ENCODE results near the gene UBE2QL1.

The UBE2QL1 gene

DNA sequence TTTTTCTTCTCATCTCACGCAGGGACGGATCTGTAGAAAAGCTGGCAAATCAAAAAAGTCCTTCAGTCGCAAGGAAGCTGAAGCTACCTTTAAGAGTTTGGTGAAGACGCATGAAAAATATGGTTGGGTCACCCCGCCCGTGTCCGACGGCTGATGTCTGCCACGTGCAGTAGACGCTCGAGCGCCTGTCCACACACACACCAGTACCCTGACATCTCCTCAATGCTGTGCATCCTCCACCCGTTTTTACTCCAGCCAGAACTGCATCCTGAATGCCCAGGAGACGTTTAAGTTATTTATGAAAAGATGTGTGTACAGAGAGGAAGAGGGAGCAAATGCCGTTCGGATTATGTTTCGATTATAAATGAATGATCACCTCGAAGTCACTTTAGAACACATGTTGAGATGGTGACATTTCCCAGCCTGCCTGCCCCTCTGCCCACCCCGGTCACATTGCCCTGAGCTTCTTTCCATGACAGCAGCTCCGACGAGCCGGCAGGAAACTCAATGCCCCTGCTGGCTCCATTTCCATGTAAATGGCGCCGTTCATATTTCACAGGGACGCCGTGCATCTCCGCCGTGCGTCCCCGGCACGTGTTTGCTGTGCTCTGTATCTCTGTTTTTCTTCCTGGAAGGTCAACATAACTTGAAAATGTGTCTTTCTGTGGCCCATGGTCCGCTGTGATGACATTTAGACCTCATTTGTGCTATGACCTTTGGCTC, 42.7 kb downstream of the UBE2QL1 start:
- Histone ChIP-seq H3K27me3 (no peaks in the 10 kb centered on the region), H3K4me3 (ENCODE audit: low read depth, low read length) (no peak overlapping the region), H3K36me3 (no peaks in the 10 kb centered on the region), H3K9me3 (no peaks in the 10 kb centered on the region), H3K4me1 (no peaks in the 10 kb centered on the region)
- DNase-seq: no peak
- TF ChIP-seq, protein P1, sequence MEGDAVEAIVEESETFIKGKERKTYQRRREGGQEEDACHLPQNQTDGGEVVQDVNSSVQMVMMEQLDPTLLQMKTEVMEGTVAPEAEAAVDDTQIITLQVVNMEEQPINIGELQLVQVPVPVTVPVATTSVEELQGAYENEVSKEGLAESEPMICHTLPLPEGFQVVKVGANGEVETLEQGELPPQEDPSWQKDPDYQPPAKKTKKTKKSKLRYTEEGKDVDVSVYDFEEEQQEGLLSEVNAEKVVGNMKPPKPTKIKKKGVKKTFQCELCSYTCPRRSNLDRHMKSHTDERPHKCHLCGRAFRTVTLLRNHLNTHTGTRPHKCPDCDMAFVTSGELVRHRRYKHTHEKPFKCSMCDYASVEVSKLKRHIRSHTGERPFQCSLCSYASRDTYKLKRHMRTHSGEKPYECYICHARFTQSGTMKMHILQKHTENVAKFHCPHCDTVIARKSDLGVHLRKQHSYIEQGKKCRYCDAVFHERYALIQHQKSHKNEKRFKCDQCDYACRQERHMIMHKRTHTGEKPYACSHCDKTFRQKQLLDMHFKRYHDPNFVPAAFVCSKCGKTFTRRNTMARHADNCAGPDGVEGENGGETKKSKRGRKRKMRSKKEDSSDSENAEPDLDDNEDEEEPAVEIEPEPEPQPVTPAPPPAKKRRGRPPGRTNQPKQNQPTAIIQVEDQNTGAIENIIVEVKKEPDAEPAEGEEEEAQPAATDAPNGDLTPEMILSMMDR (IDR thresholded peaks at IDR 0.05; ENCODE audit: low read depth, low read length): no peak

DNA sequence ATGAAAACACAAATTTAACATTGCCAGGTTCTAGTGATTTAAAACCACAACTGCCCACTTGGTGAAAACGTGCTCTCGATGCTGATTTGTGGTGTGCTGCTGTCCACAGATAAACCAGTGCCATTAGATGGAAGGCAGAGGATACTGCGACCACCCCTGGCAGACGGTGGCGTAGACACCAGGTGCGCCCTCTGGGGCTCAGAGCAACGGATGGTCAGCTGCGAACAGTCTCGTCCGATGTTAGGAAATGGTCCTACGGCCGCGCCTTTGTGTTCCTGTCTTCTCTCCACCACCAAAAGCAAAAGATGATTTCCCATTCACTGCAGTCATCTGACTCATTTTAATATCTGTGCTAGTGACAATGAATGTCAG, 43.2 kb downstream of the UBE2QL1 start:
- no peak overlapping the region for H3K4me3 ChIP-seq (ENCODE audit: low read depth, low read length)
- TF ChIP-seq, protein P1 (IDR thresholded peaks at IDR 0.05; ENCODE audit: low read depth, low read length): no peak

DNA sequence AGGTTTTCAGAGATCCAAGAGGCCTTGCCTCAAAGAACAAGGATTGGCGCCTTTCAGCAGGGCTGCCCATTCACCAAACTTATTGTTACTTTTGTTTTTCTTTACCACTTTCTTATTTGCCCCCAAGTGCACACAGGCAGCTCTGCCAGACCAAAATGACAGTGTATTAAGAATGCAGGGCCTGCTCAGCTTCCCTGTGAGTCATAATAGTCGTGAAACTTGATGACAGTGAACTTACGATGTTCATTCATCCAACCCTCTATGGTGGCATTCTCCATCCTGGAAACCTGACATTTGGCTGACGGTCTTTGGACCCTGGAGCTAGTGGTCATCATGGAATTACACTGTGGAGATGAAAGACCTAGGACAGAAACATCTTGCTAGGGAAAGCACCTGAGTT, 44.3 kb downstream of the UBE2QL1 start:
- Histone ChIP-seq H3K9me3 (no peaks in the 10 kb centered on the region), H3K36me3 (no peaks in the 10 kb centered on the region), H3K4me1 (no peaks in the 10 kb centered on the region), H3K4me3 (ENCODE audit: low read depth, low read length) (no peak overlapping the region), H3K27me3 (no peaks in the 10 kb centered on the region)
- TF ChIP-seq, protein P1 (IDR thresholded peaks at IDR 0.05; ENCODE audit: low read depth, low read length): no peak
- no peak for DNase-seq

More for the DNA sequence above, 43.2 kb downstream of the UBE2QL1 start:
- DNase-seq: no peak
- no peaks in the 10 kb centered on the region for H3K4me1 ChIP-seq
- H3K9me3 ChIP-seq: no peaks in the 10 kb centered on the region
- no peaks in the 10 kb centered on the region for H3K27me3 ChIP-seq
- H3K36me3 ChIP-seq: no peaks in the 10 kb centered on the region

DNA sequence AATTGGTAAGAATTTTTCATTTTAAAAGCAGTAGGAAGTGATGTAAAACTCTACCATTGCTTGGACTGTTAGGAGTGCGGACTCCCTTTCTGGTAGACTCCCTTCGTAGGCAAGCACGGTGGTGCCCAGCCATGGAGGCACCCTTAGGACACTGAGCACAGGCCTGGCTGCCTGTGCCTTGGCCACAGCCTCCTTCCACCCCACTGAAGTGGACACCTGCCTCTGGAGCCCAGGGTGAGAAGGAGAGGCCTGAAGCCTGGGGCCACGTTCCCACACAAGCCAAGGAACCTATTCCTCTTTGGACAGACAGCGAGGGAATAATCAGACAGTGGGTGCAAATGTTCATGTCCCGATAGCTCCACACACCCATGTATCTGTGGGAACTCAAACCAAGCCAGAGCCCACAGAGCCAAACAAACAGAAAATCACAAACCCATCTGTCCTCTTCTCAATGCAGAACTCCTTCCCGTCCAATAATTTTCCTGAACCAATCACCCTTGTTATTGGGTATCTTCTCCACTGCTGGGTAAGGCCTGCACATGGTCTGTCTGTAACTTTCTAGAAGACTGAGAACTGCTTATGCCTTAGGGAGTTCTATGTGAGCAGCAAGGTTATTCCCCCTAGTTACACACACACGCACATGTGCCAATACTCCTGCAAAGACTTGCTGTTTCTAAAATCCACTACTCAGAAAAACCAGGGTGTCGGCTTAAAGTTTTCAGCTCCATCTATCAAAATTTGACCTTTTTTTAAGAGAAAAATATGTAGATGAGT, 45.2 kb downstream of the UBE2QL1 start:
- Histone ChIP-seq H3K4me1 (peaks cover under 1% of the 10 kb centered on the region; the same call in 1 of the 2 replicates), H3K9me3 (no peaks in the 10 kb centered on the region), H3K36me3 (no peaks in the 10 kb centered on the region), H3K4me3 (ENCODE audit: low read depth, low read length) (no peak overlapping the region), H3K27me3 (no peaks in the 10 kb centered on the region)
- TF ChIP-seq, protein P1 (IDR thresholded peaks at IDR 0.05; ENCODE audit: low read depth, low read length): no peak
- DNase-seq: no peak

DNA sequence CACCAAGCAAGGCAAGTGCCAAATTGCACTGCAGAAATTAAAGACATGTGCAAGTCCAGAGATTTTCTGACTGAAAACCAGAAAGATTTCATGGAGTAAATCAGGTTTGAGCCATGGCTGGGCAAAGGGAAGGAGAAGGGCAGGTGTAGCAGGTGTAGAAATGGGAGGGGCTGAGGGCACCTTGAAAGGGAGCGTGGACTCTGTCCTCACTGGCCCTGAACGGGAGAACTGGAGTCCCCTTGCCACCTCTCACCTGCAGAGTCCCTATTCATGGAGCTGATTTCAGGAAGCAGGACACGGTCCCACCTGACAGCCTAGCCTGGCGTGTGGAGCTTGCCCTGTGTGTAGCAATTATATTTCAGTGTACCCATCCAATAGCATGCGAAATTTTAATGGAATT, 46.3 kb downstream of the UBE2QL1 start:
- H3K4me3 ChIP-seq (ENCODE audit: low read depth, low read length): no peak overlapping the region
- no peaks in the 10 kb centered on the region for H3K27me3 ChIP-seq
- H3K4me1 ChIP-seq: peaks cover 10% of the 10 kb centered on the region
- no peaks in the 10 kb centered on the region for H3K9me3 ChIP-seq
- TF ChIP-seq, protein P1 (IDR thresholded peaks at IDR 0.05; ENCODE audit: low read depth, low read length): no peak
- H3K36me3 ChIP-seq: no peaks in the 10 kb centered on the region
- DNase-seq: no peak
